M059J (cell line): Measurements from ENCODE around the gene LOXHD1. TPM values are rescaled to one million over a fixed set of nuclear protein-coding genes. Genes with fewer than 3 reads are reported as not detected.

Source experiments
- DNase-seq: peaks from one replicate; pipeline ENCODE4 v3.0.0-alpha.2; 2012; ENCODE audit warnings: low read depth
- total RNA-seq: library from RNA; depleted of rRNA; stranded (reverse); fragments of >200 nt; shearing (Covaris generic); gene quantifications from 2 replicates; pipeline ENCODE4 v1.2.3, GENCODE V29; 2014

Gene LOXHD1
- total RNA-seq, 1 experiment from 2014 or later: not detected

DNA sequence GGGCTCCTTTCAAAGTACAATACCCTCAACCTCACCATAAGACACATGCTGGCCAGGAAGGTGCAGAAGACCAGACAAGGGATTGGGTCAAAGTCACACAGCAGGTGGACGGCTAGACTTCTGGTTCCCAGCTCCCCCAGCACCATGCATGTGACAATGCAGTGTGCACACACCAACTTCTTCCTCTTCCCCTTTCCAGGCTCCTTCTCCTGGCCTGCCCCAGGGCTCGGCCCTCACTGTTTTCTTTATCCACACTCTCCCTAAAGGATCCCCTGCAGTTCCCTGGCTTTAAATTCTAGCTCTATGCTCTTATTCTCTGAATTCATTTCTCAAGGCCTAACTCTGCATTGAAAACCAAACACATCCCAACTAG, 82.3 kb downstream of the LOXHD1 start:
- DNase-seq: no peak

DNA sequence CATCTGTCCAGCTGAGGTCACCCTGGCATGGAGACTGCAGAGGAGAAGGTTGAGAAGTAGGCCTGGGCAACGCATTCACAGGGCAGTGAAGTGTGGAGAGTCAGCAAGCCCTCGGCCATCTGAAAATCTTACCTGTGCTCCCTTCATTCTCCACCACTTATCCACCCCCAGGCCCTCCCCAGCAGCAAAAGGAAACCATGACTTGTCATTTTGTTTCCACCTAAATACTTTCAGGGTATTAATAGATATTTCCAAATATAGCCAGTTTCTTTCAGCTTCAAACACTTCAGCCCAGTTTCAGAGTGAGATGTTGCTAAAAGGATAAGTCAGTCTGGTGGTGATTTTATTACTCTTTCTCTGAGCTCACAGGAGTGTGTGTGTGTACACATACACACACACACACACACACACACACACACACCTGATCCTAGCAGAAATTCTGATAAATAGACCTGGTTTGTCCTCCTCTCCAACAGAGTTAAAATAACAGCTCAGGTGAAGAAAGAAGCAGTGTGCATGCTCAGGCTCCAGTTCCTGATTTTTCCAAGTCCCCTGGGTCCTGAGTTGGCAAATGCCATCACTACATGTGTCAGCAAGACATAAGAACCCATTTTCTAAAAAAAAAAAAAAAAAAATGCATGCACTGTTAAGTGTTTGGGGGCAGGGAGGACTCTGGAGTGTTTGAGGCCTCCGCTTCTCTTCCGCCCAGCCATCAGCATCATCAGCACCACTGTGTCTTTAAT, 82.8 kb downstream of the LOXHD1 start:
- no peak for DNase-seq

DNA sequence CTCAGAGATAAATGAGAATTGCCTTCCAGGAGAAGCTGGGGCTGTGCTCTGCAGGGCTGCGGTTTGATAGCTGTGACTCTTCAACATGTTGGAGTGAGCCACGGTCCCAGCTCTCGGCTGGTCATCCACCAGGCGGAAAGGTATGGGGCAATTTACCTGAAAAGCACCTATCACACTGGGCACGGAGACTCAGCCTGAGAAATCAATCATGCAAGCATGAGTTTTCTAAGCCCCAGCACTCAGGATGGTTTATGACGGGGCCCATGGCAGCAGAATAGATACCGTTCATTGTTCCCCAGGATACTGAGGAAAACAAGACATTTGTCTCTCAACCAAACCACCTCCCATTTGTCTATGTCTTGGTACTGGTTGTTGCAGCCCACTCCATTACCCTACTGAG, 83.9 kb downstream of the LOXHD1 start:
- DNase-seq: no peak

DNA sequence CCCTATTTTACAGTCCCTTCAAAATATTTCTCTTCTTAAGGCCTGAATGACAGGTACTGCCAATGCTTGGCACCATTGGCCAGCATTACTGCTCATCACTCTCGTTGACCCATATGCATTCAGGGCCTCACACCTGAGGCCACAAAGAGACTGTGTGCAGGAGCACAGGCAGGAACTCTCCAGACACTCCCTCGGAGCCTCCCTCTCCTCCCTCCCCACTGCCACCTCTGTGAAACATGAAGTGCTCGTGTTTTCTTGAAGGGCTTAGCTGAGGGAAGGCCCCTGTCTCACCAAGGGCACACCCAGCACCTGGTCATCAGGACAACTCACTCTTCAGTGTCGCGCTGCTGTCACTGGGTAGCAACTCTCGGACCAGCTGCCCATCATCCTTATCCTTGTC, 85.3 kb downstream of the LOXHD1 start:
- DNase-seq: no peak

DNA sequence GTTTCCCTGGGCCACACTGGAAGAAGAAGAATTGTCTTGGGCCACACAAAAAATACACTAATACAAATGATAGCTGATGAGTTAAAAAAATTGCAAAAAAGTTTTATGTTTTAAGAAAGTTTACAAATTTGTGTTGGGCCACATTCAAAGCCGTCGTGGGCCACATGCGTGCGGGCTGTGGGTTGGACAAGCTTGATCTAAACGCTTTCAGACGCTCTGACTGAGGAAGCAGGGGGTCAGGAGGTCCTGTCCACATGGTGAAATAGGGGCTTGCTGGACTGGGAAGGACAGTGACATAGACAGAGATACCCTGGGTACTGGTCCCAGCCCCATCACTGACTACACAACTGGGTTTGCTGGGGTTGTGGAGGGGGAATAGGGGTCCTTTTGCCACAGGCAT, 86.4 kb downstream of the LOXHD1 start:
- DNase-seq: no peak

DNA sequence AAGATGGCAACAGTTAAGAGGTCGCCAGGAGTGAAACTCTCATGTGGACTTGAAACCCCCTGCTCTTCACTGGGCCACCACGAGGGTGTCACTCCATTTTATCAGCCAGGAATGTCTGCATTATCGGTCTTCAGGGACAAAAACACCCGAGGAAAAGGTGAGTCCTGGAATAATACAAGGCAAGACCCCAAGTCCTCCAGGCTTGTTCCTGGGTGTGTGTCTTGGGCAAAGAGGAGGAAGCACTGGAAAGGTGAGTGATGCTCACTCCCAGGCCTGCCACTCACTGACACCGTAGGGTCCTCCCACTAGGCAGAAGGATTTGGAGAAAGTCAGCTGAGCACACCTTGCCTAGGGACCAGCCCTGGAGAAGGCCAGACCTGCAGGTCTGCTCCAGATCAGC, 86.9 kb downstream of the LOXHD1 start:
- no peak for DNase-seq

DNA sequence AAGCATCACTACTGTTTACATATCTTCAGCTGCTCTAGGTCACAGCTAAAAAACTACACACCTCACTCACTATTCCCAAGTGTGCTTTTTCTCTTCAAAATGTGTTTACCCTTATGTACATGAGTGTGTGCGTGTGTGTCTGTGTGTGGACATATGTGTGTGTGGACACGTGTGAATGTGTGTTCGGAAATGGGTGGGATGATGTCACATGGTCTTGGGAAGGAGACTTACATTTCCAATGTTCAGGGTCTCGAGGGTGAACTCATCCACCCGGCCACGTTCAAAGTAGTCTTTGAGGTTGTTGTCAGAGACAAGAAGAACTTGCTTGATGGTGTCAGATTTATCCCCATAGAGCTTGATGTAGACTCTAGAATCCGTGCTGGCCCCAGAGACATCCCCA, 87.8 kb downstream of the LOXHD1 start:
- no peak for DNase-seq

DNA sequence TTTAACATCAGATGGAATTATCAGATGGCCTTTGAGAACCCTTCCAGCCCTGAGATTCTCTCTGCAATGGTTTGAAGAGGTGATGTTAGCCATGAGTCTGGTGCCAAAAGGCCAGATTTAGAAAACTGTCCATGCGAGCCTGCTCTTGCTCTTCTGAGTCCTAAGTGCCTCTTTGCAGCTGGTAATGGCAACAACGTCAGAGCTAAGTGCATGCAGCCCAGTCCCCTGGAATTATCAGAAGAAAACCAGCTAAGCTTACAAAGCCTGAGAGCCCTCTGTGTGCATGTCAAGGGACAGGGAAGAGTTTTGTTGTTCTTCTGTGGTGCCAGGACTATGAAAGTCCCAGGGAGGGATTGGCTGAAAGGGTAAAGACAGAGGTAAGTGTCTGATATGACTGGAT, 89.8 kb downstream of the LOXHD1 start:
- no peak for DNase-seq

DNA sequence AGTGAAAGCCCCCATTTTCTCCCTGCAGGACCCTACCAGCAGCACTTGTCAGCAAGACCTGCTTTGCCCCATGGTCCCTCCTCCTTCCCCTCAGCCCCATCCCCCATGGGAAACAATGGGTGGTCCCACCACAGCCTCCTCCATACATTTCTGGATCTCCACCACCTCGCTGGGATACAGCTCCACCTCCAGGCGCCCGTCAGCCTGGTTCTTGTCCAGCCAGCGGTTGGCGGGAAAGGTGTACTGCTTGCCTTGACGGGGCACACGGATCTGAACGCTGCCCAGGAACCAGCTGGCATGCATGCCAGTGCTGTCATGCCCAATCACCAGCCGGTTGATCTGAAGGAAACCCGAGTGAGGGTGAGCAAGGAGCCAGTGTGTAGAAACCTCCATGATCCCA, 90.9 kb downstream of the LOXHD1 start:
- DNase-seq: no peak

DNA sequence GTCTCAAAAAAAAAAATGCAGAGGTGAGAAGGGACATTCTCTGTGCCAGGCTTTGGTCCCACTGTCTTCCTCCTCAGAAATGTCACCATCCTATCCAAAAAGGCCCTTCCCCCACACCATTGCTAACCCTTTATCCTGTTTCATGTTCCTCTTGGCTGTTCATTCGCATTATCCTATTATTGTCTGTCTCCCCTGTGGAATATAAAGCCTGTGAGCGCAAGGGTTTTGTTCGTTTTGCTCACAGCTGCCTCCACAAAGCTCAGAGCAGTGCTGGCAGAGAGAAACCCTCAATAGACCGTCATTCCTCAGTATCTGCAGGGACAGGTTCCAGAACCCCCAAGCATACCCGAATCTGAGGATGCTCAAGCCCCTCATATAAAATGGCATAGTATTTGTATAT, 91.8 kb downstream of the LOXHD1 start:
- DNase-seq: no peak

DNA sequence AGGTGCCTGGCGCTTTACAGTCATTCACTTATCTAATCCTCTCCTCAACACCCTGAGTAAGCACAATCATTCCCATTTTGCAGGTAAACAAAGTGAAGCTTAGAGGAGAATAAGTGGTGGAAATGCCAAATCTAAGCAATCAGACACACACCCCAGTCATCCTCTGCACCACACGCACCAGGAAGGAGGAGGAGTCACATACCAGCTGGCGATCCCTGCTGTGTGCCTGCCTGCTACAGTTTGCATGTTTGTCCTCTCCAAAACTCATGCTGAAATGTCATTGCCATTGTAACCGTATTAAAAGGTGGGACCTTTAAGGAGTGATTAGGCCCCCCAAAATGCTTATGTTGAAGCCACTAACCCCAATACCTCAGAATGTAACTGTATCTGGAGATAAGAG, 93.7 kb downstream of the LOXHD1 start:
- DNase-seq: no peak

DNA sequence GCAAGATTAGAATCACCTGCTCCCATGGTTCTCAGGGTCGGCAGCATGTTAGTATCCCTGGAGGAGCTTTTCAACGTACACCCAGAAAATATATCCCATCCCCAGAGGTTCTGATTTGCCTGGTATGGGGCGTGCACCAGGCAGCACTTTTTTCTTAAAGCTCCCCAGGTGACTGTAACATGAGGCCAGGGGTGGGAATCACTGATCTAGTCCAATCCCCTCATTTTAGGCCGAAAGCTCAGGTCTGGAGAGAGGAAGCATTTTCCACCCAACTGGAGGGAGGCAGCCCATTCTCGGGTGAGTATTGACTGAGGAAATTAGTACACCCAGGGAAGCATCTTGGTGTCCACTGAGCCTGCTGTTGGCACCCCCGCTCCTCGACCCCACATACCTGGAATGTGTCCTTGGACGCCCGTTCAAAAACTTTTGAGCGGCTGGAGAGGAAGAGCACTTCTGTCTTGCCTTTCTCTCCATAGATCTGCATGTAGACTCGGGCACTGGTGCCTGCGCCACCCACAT, 94.3 kb downstream of the LOXHD1 start:
- DNase-seq: no peak

DNA sequence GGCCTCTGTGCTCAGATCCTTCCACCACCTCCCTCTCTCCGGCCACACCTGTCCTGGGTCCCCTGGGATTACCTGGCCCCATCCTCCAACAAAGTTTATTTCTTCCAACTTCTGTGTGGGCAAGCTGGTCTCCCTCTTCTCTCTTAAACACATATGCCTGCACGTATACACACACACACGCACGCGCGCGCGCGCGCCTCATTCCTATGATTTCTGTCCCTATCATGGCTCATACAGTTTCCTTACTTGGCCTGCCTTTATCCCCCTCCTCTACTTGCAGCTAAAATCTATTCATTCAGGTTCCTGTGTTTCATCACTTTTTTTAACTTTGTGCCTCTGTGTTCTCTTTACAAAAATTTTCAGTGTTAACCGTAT, 96.4 kb downstream of the LOXHD1 start:
- DNase-seq: no peak

DNA sequence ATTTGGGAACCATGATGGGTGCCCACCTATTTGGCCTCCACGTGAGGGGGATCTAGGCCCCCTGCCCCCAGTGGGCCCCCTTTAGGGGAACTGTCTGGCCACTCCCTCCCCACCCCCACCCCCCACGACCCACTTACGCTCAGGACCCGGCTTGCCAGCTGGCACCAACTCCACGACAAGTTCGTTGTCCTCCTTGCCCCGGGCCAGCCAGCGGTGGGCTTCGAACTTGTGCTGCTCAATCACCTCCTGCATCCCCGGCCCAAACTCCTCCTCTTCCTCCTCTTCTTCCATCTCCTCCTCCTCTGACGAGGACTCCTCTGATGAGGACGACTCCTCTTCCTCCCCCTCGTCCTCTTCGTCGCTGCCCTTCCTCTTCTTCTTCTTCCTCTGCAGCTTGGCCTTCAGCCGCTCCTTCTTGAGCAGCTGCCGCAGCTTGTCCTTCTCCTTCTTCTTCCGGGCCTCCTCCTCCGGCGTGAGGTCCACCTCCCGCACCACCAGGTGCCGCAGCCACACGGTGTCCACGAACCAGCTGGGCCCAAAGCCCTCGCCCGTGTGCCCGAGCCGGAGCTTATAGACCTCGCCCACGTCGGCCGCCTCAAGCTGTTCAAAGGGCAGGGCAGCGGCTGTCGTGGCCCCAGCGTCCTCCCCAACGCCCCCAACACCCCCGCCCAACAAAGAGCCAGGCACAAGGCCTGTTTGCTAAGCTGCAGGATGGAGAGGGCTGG, 96.9 kb downstream of the LOXHD1 start:
- DNase-seq: no peak

DNA sequence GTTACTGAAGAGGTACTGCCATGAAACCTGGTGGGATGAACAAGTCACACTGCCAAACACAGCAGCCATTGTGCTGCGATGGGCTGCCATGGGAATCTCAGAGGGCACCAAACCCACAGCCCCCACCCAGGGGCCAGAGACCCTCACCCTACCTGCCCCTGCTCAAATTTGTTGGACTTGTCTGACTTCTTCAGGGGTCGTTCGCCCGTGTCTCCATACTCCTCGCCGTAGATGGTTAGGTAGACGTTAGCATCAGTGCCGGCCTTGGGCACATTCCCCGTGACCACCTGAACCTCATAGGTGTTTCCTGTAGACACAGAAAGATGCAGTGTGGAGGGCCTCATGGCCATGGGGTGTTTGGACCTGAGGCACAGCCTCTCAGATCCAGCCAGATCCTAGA, 97.7 kb downstream of the LOXHD1 start:
- no peak for DNase-seq

DNA sequence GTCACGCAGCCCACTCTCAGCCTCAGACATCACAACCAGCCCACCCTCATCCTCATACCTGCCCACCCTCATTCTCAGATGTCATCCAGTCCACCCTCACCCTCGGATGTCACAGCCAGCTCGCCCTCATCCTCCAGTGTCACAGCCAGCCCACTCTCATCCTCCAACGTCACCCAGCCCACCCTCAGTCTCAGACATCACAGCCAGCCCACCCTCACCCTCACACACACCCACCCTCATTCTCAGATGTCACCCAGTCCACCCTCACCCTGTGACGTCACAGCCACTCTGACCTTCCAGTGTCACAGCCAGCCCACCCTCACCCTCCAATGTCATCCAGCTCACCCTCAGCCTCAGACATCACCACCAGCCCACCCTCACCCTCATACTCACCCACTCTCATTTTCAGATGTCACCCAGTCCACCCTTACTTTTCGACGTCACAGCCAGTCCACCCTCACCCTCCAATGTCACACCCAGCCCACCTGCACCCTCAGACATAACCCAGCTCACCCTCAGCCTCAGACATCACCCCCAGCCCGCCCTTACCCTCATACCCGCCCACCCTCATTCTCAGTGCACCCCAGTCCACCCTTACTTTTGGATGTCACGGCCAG, 100.3 kb downstream of the LOXHD1 start:
- no peak for DNase-seq

DNA sequence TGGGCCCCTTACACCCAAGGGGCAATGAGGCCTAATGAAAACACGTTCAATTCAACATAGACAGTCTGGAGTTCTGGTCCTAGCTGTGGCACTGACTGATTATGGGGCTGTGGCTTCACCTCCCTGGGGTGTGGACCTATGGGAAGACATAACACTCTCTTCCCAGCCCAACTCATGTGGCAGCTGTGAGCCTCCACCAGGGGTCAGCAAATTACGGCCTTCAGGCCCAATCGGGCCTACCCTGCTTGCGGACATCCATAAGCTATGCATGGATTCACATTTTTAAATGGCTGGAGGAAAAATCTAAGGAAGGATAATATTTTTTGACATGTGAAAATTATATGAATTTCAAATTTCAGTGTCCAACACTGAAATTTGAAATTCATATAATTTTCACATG, 101.3 kb downstream of the LOXHD1 start:
- DNase-seq: peak; percentile 43

DNA sequence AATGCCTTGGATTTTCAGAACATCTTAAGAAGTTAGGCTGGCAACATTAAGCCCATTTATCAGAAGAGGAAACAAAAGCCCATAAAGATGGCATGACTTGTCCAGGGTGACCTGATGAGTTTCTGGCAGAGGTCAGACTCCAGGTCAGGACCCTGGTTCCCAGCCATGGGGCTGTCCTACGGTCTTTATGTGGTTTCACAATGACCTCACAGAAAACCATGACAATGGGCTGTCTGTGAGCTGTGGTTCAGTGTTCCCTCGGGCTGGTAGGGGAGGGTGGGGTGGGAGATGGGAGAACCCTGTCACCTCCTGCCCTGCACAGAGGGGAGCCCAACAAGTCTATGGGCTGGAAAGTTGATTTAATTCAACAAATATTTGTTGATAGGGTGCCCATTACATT, 101.8 kb downstream of the LOXHD1 start:
- no peak for DNase-seq

DNA sequence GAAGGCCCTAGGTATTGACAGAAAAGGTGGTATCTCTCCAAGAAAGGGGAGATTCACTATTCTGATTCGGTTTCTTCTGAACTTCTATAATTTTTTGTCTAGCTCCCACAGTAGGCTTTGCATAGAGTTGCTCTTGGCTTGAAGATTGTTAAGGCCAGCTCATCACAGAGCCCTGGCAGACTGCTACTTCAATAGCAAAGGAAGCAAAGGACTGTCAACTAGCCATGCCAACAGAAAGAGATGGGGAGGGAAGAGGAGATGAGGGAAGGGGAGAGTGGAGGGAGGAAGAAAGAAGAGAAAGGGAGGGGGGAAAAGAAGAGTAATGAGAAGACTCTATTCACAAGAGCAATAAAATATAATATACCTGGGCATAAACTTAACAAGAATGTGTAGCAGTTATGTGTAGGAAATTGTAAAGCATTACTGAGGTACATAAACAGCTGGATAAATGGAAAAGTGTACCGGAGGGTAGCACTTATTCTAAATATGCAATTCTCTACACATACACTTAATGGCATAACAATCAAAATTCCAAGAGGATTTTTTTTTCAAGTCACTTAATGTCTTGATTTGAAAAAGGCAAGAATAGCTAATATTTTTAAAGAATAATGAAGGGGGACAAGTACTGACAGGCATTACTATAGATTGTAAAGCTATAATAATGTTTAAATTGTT, 102.5 kb downstream of the LOXHD1 start:
- no peak for DNase-seq

DNA sequence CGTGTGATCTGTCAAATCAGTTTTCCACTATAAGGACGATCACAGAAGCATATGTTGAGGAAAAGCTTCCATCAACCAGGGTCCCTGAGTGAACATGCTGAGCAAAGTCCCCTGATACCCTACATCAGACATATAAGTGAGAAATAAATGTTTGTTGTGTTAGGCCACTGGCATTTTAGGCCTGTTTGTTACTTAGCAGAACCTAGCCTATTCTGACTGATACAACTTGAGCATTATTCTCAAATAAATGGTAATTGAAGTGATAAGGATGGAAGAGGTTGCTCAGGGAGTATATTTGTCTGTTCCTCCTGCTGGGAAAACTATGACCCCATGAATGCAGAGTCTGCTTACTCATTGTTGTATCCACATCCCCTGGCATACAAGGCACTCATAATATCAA, 106.4 kb downstream of the LOXHD1 start:
- DNase-seq: no peak

DNA sequence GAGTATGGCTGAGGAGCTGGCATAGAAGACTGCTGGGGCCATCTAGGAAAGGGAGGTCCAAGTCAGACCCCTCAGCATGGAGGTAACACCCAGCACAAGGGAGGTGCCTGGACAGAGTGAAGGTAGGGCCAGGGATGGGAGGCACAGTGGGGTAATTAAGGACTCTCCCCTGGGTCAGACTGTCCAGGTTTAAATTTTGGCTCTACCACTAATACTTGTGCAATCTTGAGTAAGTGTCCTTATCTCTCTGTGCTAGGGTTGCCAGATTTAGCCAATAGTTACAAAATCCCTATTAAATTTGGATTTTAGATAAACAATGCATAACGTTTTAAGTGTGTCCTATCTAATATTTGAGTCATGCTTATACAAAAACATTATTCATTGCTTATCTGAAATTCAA, 109.5 kb downstream of the LOXHD1 start:
- no peak for DNase-seq

DNA sequence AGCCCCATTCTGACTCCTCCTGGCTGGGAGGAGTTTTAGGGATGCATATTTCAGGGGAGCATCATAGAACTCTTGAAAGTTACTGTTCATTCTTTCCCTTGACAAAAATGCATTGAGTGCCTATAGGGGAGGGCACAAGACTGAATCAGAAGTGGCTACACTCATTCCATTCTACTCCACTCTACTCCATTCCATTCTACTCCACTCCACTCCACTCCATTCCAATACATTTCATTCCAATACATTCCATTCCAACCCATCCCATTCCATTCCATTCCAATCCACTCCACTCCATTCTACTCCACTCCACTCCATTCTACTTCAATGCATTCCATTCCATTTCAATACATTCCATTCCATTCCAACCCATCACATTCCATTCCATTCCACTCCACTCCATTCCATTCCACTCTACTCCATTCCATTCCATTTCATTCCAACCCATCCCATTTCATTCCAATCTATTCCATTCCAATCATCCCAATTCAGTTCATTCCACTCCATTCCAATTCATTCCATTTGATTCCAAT, 110.8 kb downstream of the LOXHD1 start:
- no peak for DNase-seq
